HCT116 (cell line): Measurements from ENCODE around the gene PCDHGA1. TPM values are rescaled to one million over a fixed set of nuclear protein-coding genes. Genes with fewer than 3 reads are reported as not detected.
A peak's percentile ranks its signal among the peaks of the same experiment; 100 is the strongest.
"Not testable (repeated sequence)": the region's sequence is repeated elsewhere in the genome, so short reads cannot be mapped to it uniquely, and the experiment has no call there.

ENCODE experiments used
- ATAC-seq: fragments of 200-7000 bp; cut with Tn5 transposase; 2 replicates; pipeline ENCODE4 v1.9.1; 2020; ENCODE audit warnings: mild to moderate bottlenecking, moderate library complexity
- BruUV-seq: library from RNA; stranded (reverse); fragments of 400-500 nt; replicated peaks from 2 replicates; lab custom pipeline; 2021; lab: Mats Ljungman, UMichigan
- CTCF ChIA-PET: fragments of 300-600 bp; sonication (Branson Sonifier 250); formaldehyde crosslinking; loops from one replicate; lab custom pipeline; 2021; ENCODE audit warnings: antibody characterized with exemption; lab: Charles Lee
- POLR2A ChIA-PET: fragments of 300-600, 350-600 bp; sonication (Branson Sonifier 250); formaldehyde crosslinking; loops from one replicate; lab custom pipeline; 2021; ENCODE audit warnings: antibody characterized with exemption; lab: Charles Lee
- RAD21 ChIA-PET, 2 experiments: fragments of 300-600 bp; sonication (Branson Sonifier 250); formaldehyde crosslinking; loops; one replicate each; lab custom pipeline; 2023; ENCODE audit warnings: low total read pairs in 2 of 2; ENCODE audit not compliant: uncharacterized antibody in 2 of 2, unreplicated experiment in 2 of 2, low non-redundant PET in 1 of 2; lab: Charles Lee
- DNase-seq: peaks from one replicate; pipeline ENCODE4 v3.0.0-alpha.2; 2010; ENCODE audit warnings: low read depth, low spot score
- H2AFZ ChIP-seq: fragments of 200-600 bp; shearing (Covaris generic), sonication (generic); 2 replicates; pipeline ENCODE4 v1.6.1; 2017; ENCODE audit warnings: low read depth, mixed run types, mixed read lengths, antibody characterized with exemption, low read length; ENCODE audit not compliant: poor library complexity, severe bottlenecking
- H3K27ac ChIP-seq: 2 replicates; pipeline ENCODE4 v1.5.1; 2012; ENCODE audit warnings: low read depth, low read length
- H3K27me3 ChIP-seq: fragments of 200-600 bp; sonication (generic); 2 replicates; pipeline ENCODE4 v1.6.1; 2016; ENCODE audit warnings: mixed run types, low read length, mixed read lengths; ENCODE audit not compliant: insufficient read depth
- H3K36me3 ChIP-seq, 2 experiments: fragments of 200-500 bp in 1 of 2; fragments of 200-600 bp in 1 of 2; sonication (Bioruptor generic) in 1 of 2; sonication (generic) in 1 of 2; 2 replicates each; pipeline versions ENCODE4 v1.5.1 to v1.6.1; 2014 to 2016; ENCODE audit warnings: low read length in 2 of 2, inconsistent platforms in 1 of 2, mixed read lengths in 1 of 2, mixed run types in 1 of 2; ENCODE audit not compliant: insufficient read depth in 2 of 2, control insufficient read depth in 1 of 2
- H3K4me1 ChIP-seq, 2 experiments: fragments of 200-600 bp in 1 of 2; sonication (generic) in 1 of 2; 2 replicates each; pipeline versions ENCODE4 v1.5.1 to v1.6.1; 2012 to 2017; ENCODE audit warnings: low read length in 2 of 2, inconsistent platforms in 1 of 2, mild to moderate bottlenecking in 1 of 2, mixed read lengths in 1 of 2, mixed run types in 1 of 2, moderate library complexity in 1 of 2; ENCODE audit not compliant: insufficient read depth in 2 of 2, control insufficient read depth in 1 of 2
- H3K4me2 ChIP-seq: fragments of 200-600 bp; sonication (generic); 2 replicates; pipeline ENCODE4 v1.6.1; 2017; ENCODE audit warnings: mixed run types, low read length, mixed read lengths
- H3K4me3 ChIP-seq, 2 experiments: fragments of 200-600 bp in 1 of 2; sonication (generic) in 1 of 2; replicated peaks in 1 of 2; 2 replicates each; pipeline ENCODE4 v1.5.1; 2011 to 2016; ENCODE audit warnings: low read length in 2 of 2, control low read depth in 1 of 2, low read depth in 1 of 2, mild to moderate bottlenecking in 1 of 2, mixed read lengths in 1 of 2, mixed run types in 1 of 2
- H3K79me2 ChIP-seq: fragments of 200-600 bp; sonication (generic); 2 replicates; pipeline ENCODE4 v1.6.1; 2017; ENCODE audit warnings: mild to moderate bottlenecking, mixed run types, low read length, moderate library complexity, mixed read lengths; ENCODE audit not compliant: insufficient read depth
- H3K9ac ChIP-seq: fragments of 200-600 bp; sonication (generic); 2 replicates; pipeline ENCODE4 v1.6.1; 2016; ENCODE audit warnings: low read length, mixed read lengths
- H3K9me2 ChIP-seq: fragments of 200-600 bp; sonication (generic), shearing (Covaris generic); 2 replicates; pipeline ENCODE4 v1.6.1; 2017; ENCODE audit warnings: mixed run types, mild to moderate bottlenecking, moderate library complexity; ENCODE audit not compliant: insufficient read depth
- H3K9me3 ChIP-seq, 2 experiments: fragments of 200-500 bp in 1 of 2; fragments of 200-600 bp in 1 of 2; sonication (Bioruptor generic) in 1 of 2; sonication (generic) in 1 of 2; 2 replicates each; pipeline ENCODE4 v1.6.1; 2014 to 2017; ENCODE audit warnings: low read length in 2 of 2, mixed read lengths in 2 of 2, inconsistent platforms in 1 of 2, low read depth in 1 of 2, mild to moderate bottlenecking in 1 of 2, mixed run types in 1 of 2, moderate library complexity in 1 of 2; ENCODE audit not compliant: control insufficient read depth in 1 of 2, insufficient read depth in 1 of 2
- H4K20me1 ChIP-seq: fragments of 200-600 bp; sonication (generic), shearing (Covaris generic); 2 replicates; pipeline ENCODE4 v1.6.1; 2017; ENCODE audit warnings: mixed run types, mild to moderate bottlenecking, moderate library complexity; ENCODE audit not compliant: insufficient read depth
- ELF1 ChIP-seq: IDR thresholded peaks from 2 replicates; pipeline ENCODE4 v1.6.1; 2012; ENCODE audit warnings: low read depth, borderline replicate concordance
- RAD21 ChIP-seq: IDR thresholded peaks from 2 replicates; pipeline ENCODE4 v1.6.1; 2012; ENCODE audit warnings: low read depth, mild to moderate bottlenecking
- ZFX ChIP-seq: fragments of 450-650 bp; IDR thresholded peaks from 2 replicates; pipeline ENCODE4 v1.6.1; 2017
- intact Hi-C: fragments of 100-400 bp; cut with micrococcal nuclease; formaldehyde crosslinking; loops from 2 replicates; pipeline ENCODE4 v1.10.0; 2022
- total RNA-seq: library from RNA; stranded (reverse); gene quantifications from one replicate; pipeline ENCODE4 v1.2.1, GENCODE V29; 2021; ENCODE audit not compliant: unreplicated experiment
- TF ChIP-seq, protein P1 (sequence below), 3 experiments: fragments of 200-600 bp in 1 of 3; sonication (generic) in 1 of 3; IDR thresholded peaks in 2 of 3; conservative IDR thresholded peaks in 1 of 3; 2 replicates each; pipeline ENCODE4 v1.5.1; 2012 to 2017; ENCODE audit warnings: low read depth in 2 of 3, low read length in 2 of 3, antibody characterized with exemption in 1 of 3, borderline replicate concordance in 1 of 3, control low read depth in 1 of 3, mild to moderate bottlenecking in 1 of 3, mixed read lengths in 1 of 3, mixed run types in 1 of 3, moderate library complexity in 1 of 3; ENCODE audit not compliant: insufficient read depth in 1 of 3

The PCDHGA1 gene
- total RNA-seq, 1 experiment from 2014 or later: 0.05 TPM

DNA sequence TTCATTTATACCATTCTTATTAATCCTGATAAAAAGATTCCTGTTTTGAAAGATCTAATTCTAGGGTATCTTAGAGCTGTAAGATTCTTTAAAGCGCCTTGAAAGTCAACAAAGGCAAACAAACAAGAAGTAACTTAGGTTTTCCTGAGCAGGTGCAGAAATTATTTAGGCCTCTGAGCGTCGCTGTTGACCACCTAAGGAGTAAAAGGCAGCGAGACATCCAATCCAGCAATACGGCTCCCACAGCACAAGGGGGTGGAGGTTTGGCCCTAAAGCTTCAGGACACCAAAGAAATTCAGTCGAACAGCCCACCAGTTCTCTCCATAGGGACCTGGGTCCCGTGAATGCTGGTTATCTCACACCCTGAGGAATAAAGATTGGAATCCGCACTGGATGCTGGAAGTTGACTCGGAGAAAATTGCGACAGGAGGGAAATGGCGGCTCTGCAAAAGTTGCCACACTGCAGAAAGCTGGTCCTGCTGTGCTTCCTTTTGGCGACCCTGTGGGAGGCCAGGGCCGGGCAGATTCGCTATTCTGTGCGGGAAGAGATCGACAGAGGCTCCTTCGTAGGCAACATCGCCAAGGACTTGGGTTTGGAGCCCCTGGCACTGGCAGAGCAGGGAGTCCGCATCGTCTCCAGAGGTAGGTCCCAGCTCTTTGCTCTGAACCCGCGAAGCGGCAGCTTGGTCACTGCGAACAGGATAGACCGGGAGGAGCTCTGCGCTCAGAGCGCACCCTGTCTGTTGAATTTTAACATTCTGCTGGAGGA is 8.4 kb downstream of the PCDHGA1 start, which contains the start of gene PCDHGA2:
Gene PCDHGA2 (plus strand): TSS at position 223 of the 769 bp plus-strand sequence.
- Histone ChIP-seq H3K79me2 (no peaks in the 10 kb centered on the region), H3K9me2 (no peaks in the 10 kb centered on the region), H3K4me3 (no peak within 1 kb of the TSS), H3K4me1 (no peaks in the 10 kb centered on the region), H3K27ac (no peak within 1 kb of the TSS), H2AFZ (no peak within 1 kb of the TSS), H4K20me1 (no peaks in the 10 kb centered on the region), H3K36me3 (no peaks in the 10 kb centered on the region), H3K9me3 (no peaks in the 10 kb centered on the region; a peak in 2 of 4 replicates), H3K4me2 (no peak within 1 kb of the TSS), H3K27me3 (no peaks in the 10 kb centered on the region), H3K9ac (no peak within 1 kb of the TSS)
- ChIA-PET CTCF (no interaction called here), RAD21 (no interaction called here), POLR2A (no interaction called here)
- TF ChIP-seq RAD21 (peak; percentile 19; the same call in 1 of the 2 replicates), ELF1 (no peak), ZFX (no peak)
- TF ChIP-seq, protein P1, sequence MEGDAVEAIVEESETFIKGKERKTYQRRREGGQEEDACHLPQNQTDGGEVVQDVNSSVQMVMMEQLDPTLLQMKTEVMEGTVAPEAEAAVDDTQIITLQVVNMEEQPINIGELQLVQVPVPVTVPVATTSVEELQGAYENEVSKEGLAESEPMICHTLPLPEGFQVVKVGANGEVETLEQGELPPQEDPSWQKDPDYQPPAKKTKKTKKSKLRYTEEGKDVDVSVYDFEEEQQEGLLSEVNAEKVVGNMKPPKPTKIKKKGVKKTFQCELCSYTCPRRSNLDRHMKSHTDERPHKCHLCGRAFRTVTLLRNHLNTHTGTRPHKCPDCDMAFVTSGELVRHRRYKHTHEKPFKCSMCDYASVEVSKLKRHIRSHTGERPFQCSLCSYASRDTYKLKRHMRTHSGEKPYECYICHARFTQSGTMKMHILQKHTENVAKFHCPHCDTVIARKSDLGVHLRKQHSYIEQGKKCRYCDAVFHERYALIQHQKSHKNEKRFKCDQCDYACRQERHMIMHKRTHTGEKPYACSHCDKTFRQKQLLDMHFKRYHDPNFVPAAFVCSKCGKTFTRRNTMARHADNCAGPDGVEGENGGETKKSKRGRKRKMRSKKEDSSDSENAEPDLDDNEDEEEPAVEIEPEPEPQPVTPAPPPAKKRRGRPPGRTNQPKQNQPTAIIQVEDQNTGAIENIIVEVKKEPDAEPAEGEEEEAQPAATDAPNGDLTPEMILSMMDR (IDR thresholded peaks at IDR 0.05 in 2 of 3, conservative IDR thresholded peaks at IDR 0.05 in 1 of 3; ENCODE audit: borderline replicate concordance in 1 of 3, insufficient read depth in 1 of 3, low read depth in 2 of 3, low read length in 2 of 3): peak in 2 of 3 experiments; percentile 32 to 33; a peak in 2 of 6 replicates
- BruUV-seq: no TSS peak
- intact Hi-C loops: no loop called here
- DNase-seq (no peak), ATAC-seq (no peak)

DNA sequence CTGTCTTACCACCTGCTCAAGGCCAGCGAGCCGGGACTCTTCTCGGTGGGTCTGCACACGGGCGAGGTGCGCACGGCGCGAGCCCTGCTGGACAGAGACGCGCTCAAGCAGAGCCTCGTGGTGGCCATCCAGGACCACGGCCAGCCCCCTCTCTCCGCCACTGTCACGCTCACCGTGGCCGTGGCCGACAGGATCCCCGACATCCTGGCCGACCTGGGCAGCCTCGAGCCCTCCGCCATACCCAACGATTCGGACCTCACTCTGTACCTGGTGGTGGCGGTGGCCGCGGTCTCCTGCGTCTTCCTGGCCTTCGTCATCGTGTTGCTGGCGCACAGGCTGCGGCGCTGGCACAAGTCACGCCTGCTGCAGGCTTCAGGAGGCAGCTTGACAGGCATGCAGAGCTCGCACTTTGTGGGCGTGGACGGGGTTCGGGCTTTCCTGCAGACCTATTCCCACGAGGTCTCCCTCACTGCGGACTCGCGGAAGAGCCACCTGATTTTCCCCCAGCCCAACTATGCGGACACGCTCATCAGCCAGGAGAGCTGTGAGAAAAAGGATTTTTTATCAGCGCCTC is 10.6 kb downstream of the PCDHGA1 start:
- CTCF ChIA-PET, POLR2A ChIA-PET, H3K9me3 ChIP-seq: not testable (repeated sequence)

More for the DNA sequence above, 10.6 kb downstream of the PCDHGA1 start:
- H3K9me2 ChIP-seq, H3K4me2 ChIP-seq, H3K4me1 ChIP-seq, H3K79me2 ChIP-seq, RAD21 ChIA-PET, H3K27me3 ChIP-seq, H3K4me3 ChIP-seq, H3K9ac ChIP-seq, DNase-seq, H3K36me3 ChIP-seq, H4K20me1 ChIP-seq, intact Hi-C loops, H3K27ac ChIP-seq, ATAC-seq, BruUV-seq, H2AFZ ChIP-seq: not testable (repeated sequence)
